NCI-H2196 (cell line): Measurements from ENCODE around the gene SKAP1.
A peak's percentile ranks its signal among the peaks of the same experiment; 100 is the strongest.
"Not testable (repeated sequence)": the region's sequence is repeated elsewhere in the genome, so short reads cannot be mapped to it uniquely, and the experiment has no call there.

ENCODE experiments used
- DNase-seq: peaks from one replicate; lab custom pipeline; 2025; ENCODE audit not compliant: unreplicated experiment; lab: John Stamatoyannopoulos, UW

SKAP1 gene

GRCh38 chr17:48219617-48220016 is 210.4 kb downstream of the SKAP1 start:
- no peak for DNase-seq

- DNase-seq, result peak; percentile 34
Observed at GRCh38 chr17:48215583-48216139, 214.4 kb downstream of the SKAP1 start.

- no peak for DNase-seq
Observed at GRCh38 chr17:48213797-48214196, 216.2 kb downstream of the SKAP1 start.

GRCh38 chr17:48211787-48212186 is 218.2 kb downstream of the SKAP1 start:
- no peak for DNase-seq

- no peak for DNase-seq
Observed at GRCh38 chr17:48211011-48211410, 219.0 kb downstream of the SKAP1 start.

- no peak for DNase-seq
Observed at GRCh38 chr17:48209973-48210372, 220.0 kb downstream of the SKAP1 start.

GRCh38 chr17:48207776-48208544 is 222.1 kb downstream of the SKAP1 start:
- no peak for DNase-seq

- DNase-seq, result not testable (repeated sequence)
Observed at GRCh38 chr17:48207036-48207435, 223.0 kb downstream of the SKAP1 start.

- DNase-seq, result no peak
Observed at GRCh38 chr17:48202959-48203358, 227.1 kb downstream of the SKAP1 start.

- DNase-seq, result no peak
Observed at GRCh38 chr17:48198950-48199541, 231.0 kb downstream of the SKAP1 start.

GRCh38 chr17:48195910-48196309 is 234.1 kb downstream of the SKAP1 start:
- no peak for DNase-seq

- DNase-seq, result peak; percentile 14
Observed at GRCh38 chr17:48194097-48194550, 235.9 kb downstream of the SKAP1 start.

GRCh38 chr17:48192321-48192731 is 237.7 kb downstream of the SKAP1 start:
- DNase-seq, result no peak

- no peak for DNase-seq
Observed at GRCh38 chr17:48191362-48191761, 238.7 kb downstream of the SKAP1 start.

- no peak for DNase-seq
Observed at GRCh38 chr17:48190871-48191270, 239.1 kb downstream of the SKAP1 start.

- DNase-seq, result peak; percentile 86
Observed at GRCh38 chr17:48187872-48188608, 242.0 kb downstream of the SKAP1 start.

GRCh38 chr17:48186317-48186716 is 243.7 kb downstream of the SKAP1 start:
- not testable (repeated sequence) for DNase-seq

- no peak for DNase-seq
Observed at GRCh38 chr17:48184721-48185120, 245.3 kb downstream of the SKAP1 start.

GRCh38 chr17:48181653-48182052 is 248.4 kb downstream of the SKAP1 start:
- peak; percentile 36 for DNase-seq

GRCh38 chr17:48180842-48181629 is 249.0 kb downstream of the SKAP1 start:
- DNase-seq, result no peak
